GM10266 (cell line): ENCODE data around the gene BMF.

ENCODE experiments used
- DNase-seq: peaks from one replicate; pipeline ENCODE4 v3.0.0; 2012; ENCODE audit errors: extremely low spot score
- CTCF ChIP-seq: IDR thresholded peaks from 2 replicates; pipeline ENCODE4 v1.5.1; 2012; ENCODE audit warnings: mild to moderate bottlenecking, low read depth; ENCODE audit not compliant: control insufficient read depth, insufficient read depth; ENCODE audit errors: missing control alignments

The BMF gene

GRCh38 chr15:40059821-40060220 lies 48.9 kb downstream of the BMF start:
- no peak for TF ChIP-seq CTCF

GRCh38 chr15:40058476-40059140 lies 50.1 kb downstream of the BMF start:
- DNase-seq = no peak

More at GRCh38 chr15:40059821-40060220, 48.9 kb downstream of the BMF start:
- no peak for DNase-seq

GRCh38 chr15:40055576-40056293 lies 52.9 kb downstream of the BMF start:
- DNase-seq = no peak
- no peak for TF ChIP-seq CTCF

More at GRCh38 chr15:40058476-40059140, 50.1 kb downstream of the BMF start:
- TF ChIP-seq CTCF = no peak

GRCh38 chr15:40054855-40055575 lies 53.7 kb downstream of the BMF start:
- no peak for TF ChIP-seq CTCF
- peak; percentile 72 for DNase-seq

GRCh38 chr15:40054605-40054854 lies 54.1 kb downstream of the BMF start:
- no peak for DNase-seq
- TF ChIP-seq CTCF = no peak

GRCh38 chr15:40053831-40054604 lies 54.7 kb downstream of the BMF start:
- no peak for DNase-seq
- no peak for TF ChIP-seq CTCF
